Measurements from ENCODE around the gene ADAMTS6.
"Not testable (repeated sequence)": the region's sequence is repeated elsewhere in the genome, so short reads cannot be mapped to it uniquely, and the experiment has no call there.

Gene ADAMTS6

GRCh38 chr5:65203746-65204145, 278.0 kb downstream of the ADAMTS6 start:
- no peaks in the 10 kb centered on the region for H3K27me3 Mint-ChIP-seq
- DNase-seq (ENCODE audit: low spot score in 2 of 2) (no peak), ATAC-seq (ENCODE audit: low read depth) (no peak)
- no peak overlapping the region for H3K4me3 Mint-ChIP-seq
- H3K9me3 Mint-ChIP-seq = no peaks in the 10 kb centered on the region
- H3K4me1 Mint-ChIP-seq = no peaks in the 10 kb centered on the region
- H3K27ac Mint-ChIP-seq = no peak overlapping the region
- H3K36me3 Mint-ChIP-seq = peaks cover 3% of the 10 kb centered on the region

- H3K27ac Mint-ChIP-seq = no peak overlapping the region
- ATAC-seq (ENCODE audit: low read depth) (no peak), DNase-seq (ENCODE audit: low spot score in 2 of 2) (no peak)
- H3K9me3 Mint-ChIP-seq = no peaks in the 10 kb centered on the region
- H3K36me3 Mint-ChIP-seq = peaks cover 2% of the 10 kb centered on the region
- no peaks in the 10 kb centered on the region for H3K4me1 Mint-ChIP-seq
- no peaks in the 10 kb centered on the region for H3K27me3 Mint-ChIP-seq
- H3K4me3 Mint-ChIP-seq = no peak overlapping the region
These were observed 281.6 kb downstream of the ADAMTS6 start for GRCh38 chr5:65199993-65200675.

DNA sequence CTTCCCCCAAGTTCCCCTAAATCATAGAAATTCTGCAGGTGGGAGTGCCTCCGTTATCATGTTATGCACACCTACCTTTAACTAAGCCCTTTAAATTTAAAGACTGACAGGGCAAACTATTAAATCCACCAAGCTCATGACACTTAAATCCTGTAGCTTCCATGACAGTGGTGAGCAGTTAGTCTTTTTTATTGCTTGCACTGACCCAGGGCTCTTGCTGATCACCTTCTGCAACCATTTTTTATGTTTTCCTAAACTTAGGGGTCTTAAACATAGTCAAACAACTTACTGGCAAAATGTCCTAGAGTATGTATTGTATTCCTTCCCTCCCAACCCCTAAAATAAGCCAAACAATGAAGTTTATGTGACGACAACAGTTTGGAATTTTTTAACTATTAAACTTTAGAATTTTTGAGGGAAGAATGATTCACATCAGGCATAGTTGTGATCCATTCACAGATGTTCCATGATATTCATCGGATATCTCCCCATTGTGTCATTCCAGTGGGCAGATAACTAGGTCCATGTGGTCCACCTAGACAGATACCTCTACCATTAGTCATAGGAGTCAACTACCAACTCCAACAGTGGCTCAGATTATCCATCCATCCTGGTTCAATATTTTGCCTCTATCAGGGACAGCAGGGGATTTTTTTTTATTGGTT, 283.1 kb downstream of the ADAMTS6 start:
- H3K36me3 Mint-ChIP-seq = peaks cover 2% of the 10 kb centered on the region
- H3K27ac Mint-ChIP-seq = no peak overlapping the region
- no peak for ATAC-seq (ENCODE audit: low read depth)
- DNase-seq (ENCODE audit: low spot score in 2 of 2) = no peak
- H3K9me3 Mint-ChIP-seq = no peaks in the 10 kb centered on the region
- no peak overlapping the region for H3K4me3 Mint-ChIP-seq
- no peaks in the 10 kb centered on the region for H3K4me1 Mint-ChIP-seq
- H3K27me3 Mint-ChIP-seq = no peaks in the 10 kb centered on the region

GRCh38 chr5:65197531-65198455, 283.9 kb downstream of the ADAMTS6 start:
- Mint-ChIP-seq H3K4me3 (no peak overlapping the region), H3K36me3 (no peaks in the 10 kb centered on the region), H3K27ac (no peak overlapping the region), H3K9me3 (no peaks in the 10 kb centered on the region), H3K27me3 (no peaks in the 10 kb centered on the region), H3K4me1 (no peaks in the 10 kb centered on the region)
- DNase-seq (ENCODE audit: low spot score in 2 of 2) (no peak), ATAC-seq (ENCODE audit: low read depth) (no peak)

GRCh38 chr5:65194871-65195270, 286.8 kb downstream of the ADAMTS6 start:
- no peak overlapping the region for H3K27ac Mint-ChIP-seq

DNA sequence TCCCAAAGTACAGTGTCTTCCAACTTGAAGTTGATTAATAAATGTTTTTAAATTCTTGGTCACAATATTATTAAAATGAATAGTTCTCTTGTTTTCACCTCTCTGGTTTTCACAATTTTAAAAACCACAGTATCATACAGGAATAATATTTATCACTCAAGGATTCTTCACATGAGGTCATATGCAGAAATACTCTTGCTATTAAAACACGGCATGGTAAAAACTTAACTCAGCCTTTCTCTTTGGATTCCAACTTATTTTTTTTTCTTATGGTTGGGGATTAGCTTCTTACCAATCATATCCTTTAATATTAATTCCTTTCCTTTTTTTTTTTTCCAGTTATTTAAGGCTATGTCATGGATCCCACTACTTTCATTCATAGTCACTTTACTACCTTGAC, 289.4 kb downstream of the ADAMTS6 start:
- H3K4me3 Mint-ChIP-seq = no peak overlapping the region
- ATAC-seq (ENCODE audit: low read depth) = no peak

More at GRCh38 chr5:65194871-65195270, 286.8 kb downstream of the ADAMTS6 start:
- no peaks in the 10 kb centered on the region for H3K4me1 Mint-ChIP-seq
- no peak overlapping the region for H3K4me3 Mint-ChIP-seq
- ATAC-seq (ENCODE audit: low read depth) (no peak), DNase-seq (ENCODE audit: low spot score in 2 of 2) (no peak)
- no peaks in the 10 kb centered on the region for H3K27me3 Mint-ChIP-seq
- H3K36me3 Mint-ChIP-seq = peaks cover 5% of the 10 kb centered on the region
- no peaks in the 10 kb centered on the region for H3K9me3 Mint-ChIP-seq

DNA sequence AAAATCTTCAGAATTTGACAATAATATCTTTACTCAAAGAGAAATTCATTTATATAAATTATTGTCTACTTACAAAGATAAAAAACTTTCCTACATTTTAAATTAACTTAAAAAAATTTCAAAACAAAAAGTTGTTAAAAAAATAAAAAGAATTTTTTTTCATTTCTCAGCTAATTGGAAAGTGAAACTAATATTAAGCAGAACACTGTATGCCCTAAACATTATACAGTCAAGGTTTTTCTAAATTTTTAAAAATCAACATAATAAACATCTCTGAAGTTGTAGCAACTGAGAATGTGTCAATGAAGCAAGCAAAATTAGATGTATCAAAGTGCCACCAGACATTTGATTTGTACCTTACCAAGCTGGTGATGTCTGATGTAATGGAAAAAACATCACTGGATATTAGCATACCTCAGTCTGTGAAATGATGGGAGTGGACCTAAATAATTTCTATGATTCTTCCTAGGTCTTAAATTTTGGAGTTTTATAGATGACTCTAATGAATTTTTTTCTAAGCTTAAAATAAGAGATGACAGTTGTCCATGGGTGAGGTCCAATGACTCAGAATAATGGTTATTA, 290.1 kb downstream of the ADAMTS6 start:
- no peaks in the 10 kb centered on the region for H3K4me1 Mint-ChIP-seq
- no peak overlapping the region for H3K4me3 Mint-ChIP-seq
- H3K9me3 Mint-ChIP-seq = no peaks in the 10 kb centered on the region
- H3K27me3 Mint-ChIP-seq = no peaks in the 10 kb centered on the region
- H3K36me3 Mint-ChIP-seq = peaks cover 11% of the 10 kb centered on the region
- ATAC-seq (ENCODE audit: low read depth) (no peak), DNase-seq (ENCODE audit: low spot score in 2 of 2) (no peak)
- no peak overlapping the region for H3K27ac Mint-ChIP-seq

More for the DNA sequence above, 289.4 kb downstream of the ADAMTS6 start:
- H3K27me3 Mint-ChIP-seq = no peaks in the 10 kb centered on the region
- no peaks in the 10 kb centered on the region for H3K4me1 Mint-ChIP-seq
- H3K36me3 Mint-ChIP-seq = peaks cover 11% of the 10 kb centered on the region
- no peaks in the 10 kb centered on the region for H3K9me3 Mint-ChIP-seq
- no peak overlapping the region for H3K27ac Mint-ChIP-seq
- DNase-seq (ENCODE audit: low spot score in 2 of 2) = no peak

DNA sequence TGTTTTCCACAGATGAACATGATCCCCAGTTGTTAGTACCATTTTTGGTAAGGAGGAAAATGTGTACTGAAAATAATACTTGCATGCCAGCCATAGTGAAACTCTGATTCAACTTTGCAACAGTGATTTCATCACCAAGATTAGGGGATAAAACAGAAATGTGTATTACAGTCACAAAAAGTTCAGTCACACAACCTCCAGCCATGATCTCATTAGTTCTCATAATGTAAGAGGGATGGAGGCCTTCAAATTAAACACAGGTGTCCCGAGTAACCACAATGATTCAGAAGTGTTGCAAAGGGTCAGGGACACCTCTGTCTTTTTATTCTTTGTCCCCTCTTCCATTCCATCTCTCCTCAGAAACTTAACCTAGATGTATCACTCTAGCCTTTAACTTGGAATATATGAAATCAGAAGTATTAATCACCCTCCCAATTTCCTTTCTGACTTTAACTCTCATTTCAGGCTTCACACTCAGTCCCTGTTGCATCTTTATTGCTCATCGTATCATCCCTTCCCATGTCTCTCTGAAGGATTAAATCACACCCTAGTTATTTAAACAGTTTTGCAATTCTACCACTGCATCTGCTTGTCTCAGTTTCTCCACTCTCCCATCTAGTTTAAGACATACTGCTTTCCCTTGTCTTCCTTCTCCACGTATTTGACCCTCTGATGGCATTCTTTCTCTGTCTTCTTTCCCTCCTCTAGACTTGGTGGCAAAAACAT, 291.2 kb downstream of the ADAMTS6 start:
- peaks cover 11% of the 10 kb centered on the region for H3K36me3 Mint-ChIP-seq
- no peaks in the 10 kb centered on the region for H3K9me3 Mint-ChIP-seq
- DNase-seq (ENCODE audit: low spot score in 2 of 2) (no peak), ATAC-seq (ENCODE audit: low read depth) (no peak)
- H3K27me3 Mint-ChIP-seq = no peaks in the 10 kb centered on the region
- no peaks in the 10 kb centered on the region for H3K4me1 Mint-ChIP-seq
- no peak overlapping the region for H3K27ac Mint-ChIP-seq
- H3K4me3 Mint-ChIP-seq = no peak overlapping the region

DNA sequence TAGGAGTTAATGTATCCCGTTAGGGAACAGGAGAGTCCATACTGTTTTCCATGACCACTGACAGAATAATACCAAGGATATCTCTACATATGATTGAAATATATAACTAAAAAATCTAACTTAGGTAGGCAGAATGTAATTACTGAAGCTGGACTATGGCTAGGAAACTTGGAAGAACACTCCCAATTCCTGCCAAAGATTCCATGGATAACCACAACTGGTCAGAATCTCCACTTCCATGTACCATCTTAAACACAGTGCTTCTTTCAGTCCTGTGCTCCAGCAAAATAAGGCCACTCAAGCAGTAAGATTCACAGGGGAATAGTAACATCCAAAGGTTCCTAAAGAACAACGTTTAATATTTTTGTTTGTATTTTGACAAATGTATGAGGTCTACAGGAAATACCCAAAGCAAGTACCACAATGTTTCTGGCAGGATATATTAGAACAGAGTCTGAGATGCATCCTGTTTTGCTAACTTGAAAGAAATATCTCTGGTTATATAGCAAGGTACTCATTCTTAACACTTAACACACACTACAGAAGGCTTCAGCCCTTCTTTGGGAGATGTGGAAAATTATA, 295.0 kb downstream of the ADAMTS6 start:
- no peaks in the 10 kb centered on the region for H3K27me3 Mint-ChIP-seq
- DNase-seq (ENCODE audit: low spot score in 2 of 2) (no peak), ATAC-seq (ENCODE audit: low read depth) (no peak)
- H3K36me3 Mint-ChIP-seq = peaks cover 11% of the 10 kb centered on the region
- no peaks in the 10 kb centered on the region for H3K4me1 Mint-ChIP-seq
- no peak overlapping the region for H3K4me3 Mint-ChIP-seq
- H3K27ac Mint-ChIP-seq = no peak overlapping the region
- H3K9me3 Mint-ChIP-seq = no peaks in the 10 kb centered on the region

GRCh38 chr5:65185468-65185867, 296.3 kb downstream of the ADAMTS6 start:
- Mint-ChIP-seq H3K27me3 (no peaks in the 10 kb centered on the region), H3K36me3 (peaks cover 6% of the 10 kb centered on the region), H3K27ac (no peak overlapping the region), H3K4me3 (no peak overlapping the region), H3K4me1 (no peaks in the 10 kb centered on the region), H3K9me3 (no peaks in the 10 kb centered on the region)
- ATAC-seq (ENCODE audit: low read depth) = no peak
- no peak for DNase-seq (ENCODE audit: low spot score in 2 of 2)

GRCh38 chr5:65184780-65185179, 296.9 kb downstream of the ADAMTS6 start:
- Mint-ChIP-seq H3K27ac (no peak overlapping the region), H3K36me3 (peaks cover 6% of the 10 kb centered on the region)

GRCh38 chr5:65174231-65174630, 307.5 kb downstream of the ADAMTS6 start:
- not testable (repeated sequence) for H3K27me3 Mint-ChIP-seq; H3K4me1 Mint-ChIP-seq; H3K9me3 Mint-ChIP-seq; H3K4me3 Mint-ChIP-seq; ATAC-seq (ENCODE audit: low read depth); DNase-seq (ENCODE audit: low spot score in 2 of 2); H3K27ac Mint-ChIP-seq
- peaks cover 15% of the 10 kb centered on the region for H3K36me3 Mint-ChIP-seq

More at GRCh38 chr5:65184780-65185179, 296.9 kb downstream of the ADAMTS6 start:
- no peaks in the 10 kb centered on the region for H3K4me1 Mint-ChIP-seq
- no peaks in the 10 kb centered on the region for H3K27me3 Mint-ChIP-seq
- DNase-seq (ENCODE audit: low spot score in 2 of 2) = no peak
- H3K4me3 Mint-ChIP-seq = no peak overlapping the region
- H3K9me3 Mint-ChIP-seq = no peaks in the 10 kb centered on the region
- no peak for ATAC-seq (ENCODE audit: low read depth)

DNA sequence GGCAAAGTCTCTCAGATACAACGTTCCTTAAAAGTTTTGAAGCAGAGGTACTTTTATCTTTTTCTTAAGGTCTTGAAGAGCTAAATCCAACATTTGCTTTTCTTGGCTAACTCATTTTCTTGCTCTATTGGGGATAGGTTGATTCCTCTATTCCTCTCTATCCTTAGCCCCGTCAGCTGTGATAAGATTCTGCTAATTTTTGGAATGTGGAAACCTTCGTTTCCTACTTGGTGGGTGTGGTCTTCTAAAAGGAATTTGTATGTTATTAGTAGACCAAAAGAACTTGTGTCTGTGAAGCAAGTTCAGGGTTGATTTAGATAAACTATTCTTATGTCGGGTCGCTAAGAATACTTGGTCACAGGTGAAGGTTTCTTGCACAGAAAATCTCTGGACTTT, 308.6 kb downstream of the ADAMTS6 start:
- Mint-ChIP-seq H3K36me3 (peaks cover 15% of the 10 kb centered on the region), H3K4me3 (no peak overlapping the region), H3K27me3 (no peaks in the 10 kb centered on the region), H3K9me3 (no peaks in the 10 kb centered on the region), H3K27ac (no peak overlapping the region), H3K4me1 (no peaks in the 10 kb centered on the region)
- DNase-seq (ENCODE audit: low spot score in 2 of 2) (no peak), ATAC-seq (ENCODE audit: low read depth) (no peak)

Data from memory B cell (primary cell).